Pancreas (tissue), 10 donors: Measurements from ENCODE around the gene SPTLC2. TPM values are rescaled to one million over a fixed set of nuclear protein-coding genes. Genes with fewer than 3 reads are reported as not detected.

Source experiments
- ATAC-seq, 4 donors: fragments of 200-7000 bp; cut with Tn5 transposase; one replicate each; pipeline versions ENCODE4 v1.8.0 to v1.9.1; 2020; ENCODE audit warnings: mild to moderate bottlenecking in 4 of 4, moderate library complexity in 4 of 4
- DNase-seq, 6 donors: peaks; one replicate each; pipeline ENCODE4 v3.0.0-alpha.2; 2020
- FAIRE-seq: peaks from 2 replicates; lab custom pipeline; 2012; peaks lifted over from hg19 to GRCh38; lab: Jason Lieb, UNC
- H3K27ac ChIP-seq, 4 donors: fragments of 200-600 bp; sonication (generic); 1 replicate in 3 of 4; 2 replicates in 1 of 4; pipeline versions ENCODE4 v1.5.0 to v1.8.0; 2020
- H3K27me3 ChIP-seq, 4 donors: fragments of 200-600 bp; one replicate each; pipeline ENCODE4 v1.8.0; 2021
- H3K36me3 ChIP-seq, 3 donors: fragments of 200-600 bp; sonication (generic) in 1 of 3; one replicate each; pipeline versions ENCODE4 v1.5.0 to v1.8.0; 2020 to 2021
- H3K4me1 ChIP-seq, 3 donors: fragments of 200-600 bp; one replicate each; pipeline ENCODE4 v1.8.0; 2021
- H3K4me3 ChIP-seq, 4 donors: fragments of 200-600 bp; sonication (generic) in 2 of 4; one replicate each; pipeline versions ENCODE4 v1.5.0 to v1.8.0; 2020 to 2021
- H3K9me3 ChIP-seq, 4 donors: fragments of 200-600 bp; one replicate each; pipeline ENCODE4 v1.8.0; 2021
- CTCF ChIP-seq, 4 donors: fragments of 200-600 bp; sonication (generic) in 3 of 4; IDR thresholded peaks; one replicate each; pipeline versions ENCODE4 v1.5.0 to v1.8.0; 2021; ENCODE audit warnings: antibody characterized with exemption in 4 of 4
- WGBS, 2 donors: extraction: QIAGEN DNeasy Blood & Tissue Kit; methylation state at CpG; one replicate each; pipeline ENCODE4 v1.1.7; 2013; 5-methylcytosine and 5-hydroxymethylcytosine counted together
- intact Hi-C, 3 donors: fragments of 100-400 bp; cut with DNase I; formaldehyde crosslinking; loops; one replicate each; pipeline versions ENCODE4 v1.11.1 to v1.14.2; 2022
- polyA plus RNA-seq, 2 donors: library from polyadenylated mRNA; stranded (reverse); fragments of 200-250 nt; gene quantifications; one replicate each; pipeline ENCODE4 v1.2.3, GENCODE V29; 2013
- total RNA-seq, 6 donors: library from RNA; stranded (reverse); fragmentation: NEBNext Ultra II Directional in 4 of 6; extraction: Animal tissue kit (Norgen Biotek cat#: 25700) in 4 of 6; gene quantifications; one replicate each; pipeline versions ENCODE4 v1.2.1 to v1.2.4, GENCODE V29; 2021 to 2023
- donor health status: healthy with polysubstance abuse.
- donor health status: DM: no; HTN: no; CAD: no; lungs with moderate emphysema.
- donor health status: DM: no; HTN: no; CAD: no.
- donor health status: control.
- donor health status: control.
- donor health status: Bipolar disorder and iron deficiency.
- donor health status: DM: yes; HTN: yes; CAD: no.
- donor health status: DM: no; HTN: no; CAD: no.
- donor health status: DM: no; HTN: no; CAD: no.
- donor health status: DM: yes; HTN: yes; CAD: no.

Gene SPTLC2
- total and polyA plus RNA-seq, 8 donors: 3.2 to 19.4 (median 8.7) TPM

DNA sequence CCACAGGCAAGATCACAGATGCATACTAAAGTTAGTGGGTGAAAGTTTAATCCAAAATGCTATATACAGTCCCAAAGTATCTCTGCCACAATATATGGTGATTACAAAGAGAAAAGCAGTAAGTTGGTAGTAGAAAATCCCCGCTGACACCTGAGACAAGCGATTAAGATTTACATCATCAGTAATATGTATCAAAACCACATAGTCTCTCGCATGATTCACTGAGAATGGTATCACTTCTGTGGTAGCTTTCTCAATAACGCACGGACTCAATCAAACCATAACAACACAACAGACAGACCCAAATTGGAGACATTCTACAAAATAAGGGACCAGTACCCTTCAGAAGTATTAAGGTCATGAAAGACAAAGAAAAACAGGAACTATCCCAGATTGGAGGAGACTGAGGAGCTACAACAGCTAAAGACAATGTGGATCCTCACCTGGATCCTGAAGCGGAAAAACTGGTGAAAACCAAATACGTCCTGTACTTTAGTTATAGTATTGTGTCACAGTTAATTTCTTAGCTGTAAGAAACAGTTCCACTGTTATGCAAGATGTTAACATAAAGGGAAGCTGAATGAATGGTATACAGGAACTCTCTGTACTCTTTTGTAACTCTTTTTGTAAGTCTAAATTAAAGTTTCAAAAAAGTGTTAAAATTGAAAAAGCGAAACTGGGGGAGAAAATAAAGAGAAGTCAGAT is 51.0 kb downstream of the SPTLC2 start:
- Histone ChIP-seq H3K9me3 (no peaks in the 10 kb centered on the region), H3K27ac (no peak overlapping the region), H3K36me3 (peaks cover 0 to 5% (median 0%) of the 10 kb centered on the region in 3 donors), H3K4me3 (no peak overlapping the region), H3K4me1 (no peaks in the 10 kb centered on the region), H3K27me3 (no peaks in the 10 kb centered on the region)
- WGBS, 2 donors: 85 to 88% methylated on average over 8 of the region's 8 CpGs
- TF ChIP-seq CTCF (IDR thresholded peaks at IDR 0.05): no peak
- DNase-seq (no peak), ATAC-seq (peak in 1 of 4 donors; percentile 35), FAIRE-seq (no peak)
- intact Hi-C loops: no loop called here

GRCh38 chr14:77562681-77563080 is 53.8 kb downstream of the SPTLC2 start:
- H3K9me3 ChIP-seq: no peaks in the 10 kb centered on the region
- no peaks in the 10 kb centered on the region for H3K4me1 ChIP-seq
- DNase-seq: no peak
- H3K27ac ChIP-seq: no peak overlapping the region
- no peak for TF ChIP-seq CTCF (IDR thresholded peaks at IDR 0.05)
- 74 to 76% methylated on average over 4 of the region's 4 CpGs for WGBS, 2 donors
- intact Hi-C loops: no loop called here
- ATAC-seq: no peak
- no peaks in the 10 kb centered on the region for H3K27me3 ChIP-seq
- peaks cover 0 to 8% (median 0%) of the 10 kb centered on the region in 3 donors for H3K36me3 ChIP-seq
- no peak for FAIRE-seq
- no peak overlapping the region for H3K4me3 ChIP-seq

- no peak for FAIRE-seq
- peak in 2 of 4 donors; percentile 32 to 60 for ATAC-seq
- Histone ChIP-seq H3K27me3 (no peaks in the 10 kb centered on the region), H3K4me1 (no peaks in the 10 kb centered on the region), H3K4me3 (no peak overlapping the region), H3K36me3 (peaks cover 0 to 8% (median 0%) of the 10 kb centered on the region in 3 donors), H3K27ac (no peak overlapping the region), H3K9me3 (no peaks in the 10 kb centered on the region)
- no peak for TF ChIP-seq CTCF (IDR thresholded peaks at IDR 0.05)
- no peak for DNase-seq
- intact Hi-C loops: no loop called here
- 62 to 72% methylated on average over 5 of the region's 5 CpGs for WGBS, 2 donors
These were observed 54.6 kb downstream of the SPTLC2 start for GRCh38 chr14:77561881-77562280.

GRCh38 chr14:77559381-77559780 is 57.1 kb downstream of the SPTLC2 start:
- ATAC-seq (no peak), DNase-seq (no peak), FAIRE-seq (no peak)
- 93% methylated on average over 6 of the region's 6 CpGs for WGBS, 2 donors
- no peaks in the 10 kb centered on the region for H3K27me3 ChIP-seq
- H3K4me3 ChIP-seq: no peak overlapping the region
- no peak overlapping the region for H3K27ac ChIP-seq
- no peak for TF ChIP-seq CTCF (IDR thresholded peaks at IDR 0.05)
- no peaks in the 10 kb centered on the region for H3K4me1 ChIP-seq
- intact Hi-C loops: no loop called here
- H3K9me3 ChIP-seq: no peaks in the 10 kb centered on the region
- H3K36me3 ChIP-seq: peaks cover 0 to 14% (median 0%) of the 10 kb centered on the region in 3 donors

- Histone ChIP-seq H3K36me3 (peaks cover 0 to 14% (median under 1%) of the 10 kb centered on the region in 3 donors), H3K9me3 (no peaks in the 10 kb centered on the region), H3K27me3 (no peaks in the 10 kb centered on the region), H3K4me1 (no peaks in the 10 kb centered on the region), H3K27ac (no peak overlapping the region), H3K4me3 (no peak overlapping the region)
- WGBS, 2 donors: 94% methylated on average over 10 of the region's 10 CpGs
- FAIRE-seq (no peak), DNase-seq (no peak), ATAC-seq (no peak)
- intact Hi-C loops: no loop called here
- no peak for TF ChIP-seq CTCF (IDR thresholded peaks at IDR 0.05)
These were observed 59.0 kb downstream of the SPTLC2 start for GRCh38 chr14:77557391-77557790.
